Suppressor macrophage treated with lipopolysaccharide for 4 hours (primary cell): ENCODE measurements around the gene CLRN2.
"Not testable (repeated sequence)": the region's sequence is repeated elsewhere in the genome, so short reads cannot be mapped to it uniquely, and the experiment has no call there.

Experiments used
- DNase-seq: peaks from one replicate; pipeline ENCODE4 v3.0.0-alpha.2; 2020

The CLRN2 gene

DNA sequence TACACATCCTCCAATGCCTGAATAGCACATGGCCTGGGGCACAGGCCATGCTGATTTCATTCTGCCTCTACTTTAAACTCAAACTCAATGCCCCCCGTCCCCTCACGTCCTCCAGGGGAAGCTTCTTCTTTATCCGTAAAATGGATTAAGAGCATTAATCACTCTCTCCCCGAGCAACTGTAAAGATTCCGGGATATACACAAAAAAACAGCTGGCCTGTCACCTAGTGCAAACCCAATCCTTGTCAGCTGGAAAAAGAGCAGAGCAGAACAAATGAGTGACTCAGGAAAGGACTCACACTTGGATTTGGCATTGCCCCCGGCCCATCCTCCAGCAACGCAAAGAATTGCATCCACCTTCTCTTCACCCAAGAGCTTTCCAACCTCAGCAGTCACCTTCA lies 10.9 kb upstream of the CLRN2 start:
- no peak for DNase-seq

GRCh38 chr4:17510582-17510981 lies 4.4 kb upstream of the CLRN2 start:
- DNase-seq, result no peak

GRCh38 chr4:17511051-17511450 lies 3.9 kb upstream of the CLRN2 start:
- no peak for DNase-seq

DNA sequence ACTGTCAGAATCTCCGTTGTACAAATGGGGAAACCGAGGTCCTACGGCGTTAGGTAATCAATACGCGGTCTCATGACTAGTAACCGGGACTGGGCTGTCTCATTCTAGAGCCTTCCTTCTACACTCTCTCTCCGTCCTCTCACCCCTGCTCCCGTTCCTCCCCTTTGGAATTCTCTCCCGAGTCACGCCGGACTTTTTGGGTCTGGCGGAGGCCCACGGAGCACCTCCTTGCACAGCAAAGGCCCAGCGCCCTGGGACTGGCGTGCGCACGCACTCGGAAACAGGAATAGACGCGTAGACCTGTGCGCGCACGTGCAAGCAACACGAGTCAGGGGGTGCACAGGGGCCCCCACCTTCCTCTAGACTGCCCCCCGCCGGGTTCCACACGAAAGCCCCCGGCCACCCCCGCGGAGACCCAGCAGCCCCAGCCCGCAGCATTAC lies 3.4 kb upstream of the CLRN2 start:
- peak; percentile 35 for DNase-seq

DNA sequence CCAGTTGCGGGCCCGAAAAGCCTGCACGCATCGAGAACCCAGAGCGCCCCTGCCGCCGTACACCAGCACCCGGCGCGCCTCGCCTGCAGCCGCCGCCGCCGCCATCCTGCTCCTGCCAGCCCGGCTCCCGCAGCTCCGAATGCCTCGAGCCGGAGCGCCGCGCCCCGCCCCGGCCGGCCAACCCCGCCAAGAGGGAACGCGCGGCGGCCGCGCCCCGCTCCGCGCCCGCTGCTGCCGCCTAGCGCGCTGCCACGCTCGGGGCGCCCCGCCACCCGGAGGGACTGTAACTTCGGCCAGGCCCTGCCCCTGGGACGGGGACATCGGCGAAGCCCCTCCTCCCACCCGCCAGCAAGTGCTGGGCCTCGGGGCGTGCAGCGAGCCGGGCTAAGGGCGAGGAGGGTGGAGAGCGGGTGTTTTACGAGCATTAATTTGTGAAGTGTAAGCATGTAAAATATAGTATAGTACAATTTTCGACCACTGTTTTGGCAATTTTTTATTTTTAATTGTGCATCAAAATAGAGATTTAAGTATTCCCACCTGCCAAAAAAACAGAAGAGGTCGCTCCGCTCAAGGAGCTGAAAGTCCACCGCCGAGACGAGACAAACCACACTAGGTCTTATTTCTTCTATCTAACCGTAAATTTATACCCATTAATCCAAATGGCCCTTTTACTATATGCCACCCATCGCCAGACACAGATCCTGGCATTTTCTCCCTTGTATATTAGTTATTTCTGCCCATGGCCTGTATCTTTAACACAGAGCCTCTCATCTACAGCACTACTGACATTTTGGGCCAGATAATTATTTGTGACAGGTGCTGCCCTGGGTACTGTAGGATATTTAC lies 2.8 kb upstream of the CLRN2 start, which contains the start of gene QDPR:
TSS of gene QDPR (minus strand) at position 141 of the 846 bp plus-strand sequence. CDS start at position 105, 36 bp downstream.
- peak; percentile 89 for DNase-seq

GRCh38 chr4:17512973-17513665 lies 1.8 kb upstream of the CLRN2 start:
- DNase-seq, result peak; percentile 19

- no peak for DNase-seq
Measured at GRCh38 chr4:17515445-17516407, 761 bp downstream of the CLRN2 start.

- no peak for DNase-seq
Measured at GRCh38 chr4:17516980-17517379, 2.0 kb downstream of the CLRN2 start.

DNA sequence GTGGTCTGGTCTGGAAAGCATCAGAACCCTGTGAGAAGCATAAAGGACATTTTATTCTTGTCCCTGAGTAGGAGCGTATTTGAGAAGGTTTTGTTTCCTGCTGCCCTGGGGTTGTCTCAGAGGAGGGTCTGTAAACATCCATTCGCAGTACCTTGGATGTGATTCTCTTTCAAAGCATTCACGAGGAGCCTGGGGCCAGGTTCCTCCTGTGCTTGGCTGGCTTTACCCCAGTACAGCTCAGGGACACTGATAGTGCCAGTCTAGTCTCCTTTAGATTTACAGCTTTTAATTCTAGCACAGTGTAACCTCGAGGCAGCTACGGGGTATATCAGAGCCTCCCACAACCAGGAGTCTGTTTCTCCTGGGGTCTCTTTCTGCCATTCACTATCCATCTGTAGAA lies 2.7 kb downstream of the CLRN2 start:
- DNase-seq, result no peak

DNA sequence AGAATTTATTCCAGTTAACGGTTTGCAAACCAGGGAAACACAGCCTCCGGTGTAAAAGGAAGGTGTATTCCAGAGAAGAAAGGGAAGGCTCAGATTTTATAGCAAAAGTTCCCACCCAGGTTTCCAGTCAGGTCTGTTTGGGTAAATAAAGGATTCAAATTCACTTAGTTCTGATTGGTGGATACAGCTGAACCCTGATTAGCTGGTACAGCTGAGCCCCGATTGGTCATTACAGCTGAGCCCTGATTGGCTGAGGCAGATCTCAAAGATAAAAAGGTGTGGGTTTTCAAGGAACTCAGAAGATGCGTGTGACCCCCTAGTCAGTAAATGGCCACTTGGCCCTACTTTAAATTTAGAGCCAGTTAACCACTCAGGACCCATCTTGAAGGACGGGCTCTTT lies 6.6 kb downstream of the CLRN2 start:
- DNase-seq, result no peak

DNA sequence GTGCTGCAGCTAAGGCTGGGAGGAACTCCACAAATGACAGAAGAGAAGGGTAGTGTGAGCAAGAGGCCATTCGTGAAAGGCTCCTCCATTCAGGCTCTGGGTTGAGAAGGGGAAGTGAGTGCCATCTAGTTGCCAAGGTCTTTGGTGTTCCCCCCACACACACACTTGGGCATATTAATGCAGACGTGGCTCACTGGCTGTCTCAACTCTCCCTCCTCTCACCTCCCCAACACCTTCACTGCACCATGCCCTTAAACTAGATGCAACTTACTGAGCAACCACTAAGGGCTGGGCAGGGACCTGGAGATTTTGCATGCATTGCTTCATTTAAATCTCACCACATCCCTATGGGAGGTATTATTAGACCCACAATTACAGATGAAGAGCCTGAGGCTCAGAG lies 8.7 kb downstream of the CLRN2 start:
- no peak for DNase-seq

GRCh38 chr4:17526695-17527477 lies 11.9 kb downstream of the CLRN2 start:
- no peak for DNase-seq

DNA sequence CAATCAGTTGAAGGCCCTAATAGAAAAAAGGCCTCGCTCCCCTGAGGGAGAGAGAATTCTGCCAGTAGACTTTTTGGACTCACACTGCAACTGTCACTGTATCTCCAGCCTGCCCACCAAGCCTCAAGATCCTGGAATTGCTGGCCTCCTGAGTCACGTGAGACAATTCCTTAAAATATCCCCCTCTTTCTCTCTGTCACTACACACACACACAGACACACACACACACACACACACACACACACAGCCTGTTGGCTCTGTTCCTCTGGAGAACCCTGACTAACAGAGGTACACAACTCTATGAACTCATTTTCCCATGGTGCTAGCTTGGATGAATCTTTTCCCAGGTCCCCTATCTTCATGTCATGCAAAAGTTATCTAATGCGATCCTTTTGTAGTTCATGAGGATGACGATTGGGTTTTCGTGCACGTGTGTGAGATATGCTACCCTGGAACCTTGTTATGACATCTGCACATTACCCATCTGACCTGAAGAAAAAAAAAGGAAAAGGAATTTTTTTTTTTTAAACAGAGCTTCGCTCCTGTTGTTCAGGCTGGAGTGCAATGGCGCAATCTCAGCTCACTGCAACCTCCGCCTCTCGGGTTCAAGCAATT lies 13.7 kb downstream of the CLRN2 start:
- DNase-seq, result no peak

- DNase-seq, result peak; percentile 62
Measured at GRCh38 chr4:17531538-17532285, 16.7 kb downstream of the CLRN2 start.

- DNase-seq, result no peak
Measured at GRCh38 chr4:17534705-17535104, 19.7 kb downstream of the CLRN2 start.

- no peak for DNase-seq
Measured at GRCh38 chr4:17535242-17535641, 20.3 kb downstream of the CLRN2 start.

DNA sequence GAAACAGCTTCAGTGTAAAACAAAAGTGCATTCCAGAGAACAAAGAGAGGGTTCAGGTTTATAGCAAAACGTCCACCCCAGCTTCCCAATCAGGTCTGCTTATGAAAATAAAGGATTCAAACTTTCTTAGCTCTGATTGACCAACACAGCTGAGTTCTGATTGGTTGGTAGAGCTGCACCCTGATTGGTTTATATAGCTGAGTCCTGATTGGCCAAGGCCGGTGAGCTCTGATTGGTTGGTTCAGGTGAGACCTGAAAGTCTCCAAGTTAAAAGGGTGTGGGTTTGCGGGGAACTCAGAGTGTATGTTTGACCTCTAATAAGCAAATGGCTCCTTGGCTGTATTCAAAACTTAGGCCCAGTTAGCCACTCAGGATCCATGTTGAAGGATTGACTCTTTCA lies 20.9 kb downstream of the CLRN2 start:
- no peak for DNase-seq

GRCh38 chr4:17537060-17537459 lies 22.1 kb downstream of the CLRN2 start:
- not testable (repeated sequence) for DNase-seq

- peak; percentile 81 for DNase-seq
Measured at GRCh38 chr4:17544205-17544604, 29.2 kb downstream of the CLRN2 start.

- DNase-seq, result no peak
Measured at GRCh38 chr4:17544831-17545234, 29.9 kb downstream of the CLRN2 start.
